Kidney (tissue), 14 donors: ENCODE data around the gene CARS1. TPM values are rescaled to one million over a fixed set of nuclear protein-coding genes. Genes with fewer than 3 reads are reported as not detected.

Experiments
- DNase-seq, 5 donors: peaks; one replicate each; pipeline ENCODE4 v3.0.0-alpha.2; 2013 to 2020
- FAIRE-seq: peaks from 2 replicates; lab custom pipeline; 2012; peaks lifted over from hg19 to GRCh38; lab: Jason Lieb, UNC
- H3K27ac ChIP-seq, 2 donors: one replicate each; pipeline ENCODE4 v1.7.0; 2013; ENCODE audit warnings: low read depth in 2 of 2, low read length in 2 of 2, inconsistent platforms in 1 of 2
- H3K27me3 ChIP-seq: one replicate; pipeline ENCODE4 v1.7.1; 2013; ENCODE audit warnings: low read length, inconsistent platforms; ENCODE audit not compliant: control insufficient read depth, insufficient read depth
- H3K36me3 ChIP-seq, 3 donors: one replicate each; pipeline versions ENCODE4 v1.7.0 to v1.7.1; 2013; ENCODE audit warnings: low read length in 3 of 3, control low read depth in 1 of 3, inconsistent platforms in 1 of 3; ENCODE audit not compliant: insufficient read depth in 3 of 3, control insufficient read depth in 2 of 3
- H3K4me1 ChIP-seq, 3 donors: one replicate each; pipeline versions ENCODE4 v1.7.0 to v1.7.1; 2013; ENCODE audit warnings: low read length in 3 of 3, inconsistent platforms in 1 of 3, low read depth in 1 of 3; ENCODE audit not compliant: control insufficient read depth in 2 of 3, insufficient read depth in 2 of 3
- H3K4me3 ChIP-seq, 3 donors: one replicate each; pipeline versions ENCODE4 v1.7.0 to v1.8.1; 2013; ENCODE audit warnings: low read length in 3 of 3, control low read depth in 1 of 3, inconsistent platforms in 1 of 3
- H3K9ac ChIP-seq, 3 donors: one replicate each; pipeline versions ENCODE4 v1.7.0 to v1.7.1; 2013; ENCODE audit warnings: low read length in 3 of 3, control low read depth in 1 of 3, inconsistent platforms in 1 of 3
- H3K9me3 ChIP-seq, 3 donors: one replicate each; pipeline versions ENCODE4 v1.7.0 to v1.7.1; 2013; ENCODE audit warnings: low read length in 3 of 3, control low read depth in 1 of 3, inconsistent platforms in 1 of 3; ENCODE audit not compliant: control insufficient read depth in 2 of 3, insufficient read depth in 1 of 3
- CTCF ChIP-seq: IDR thresholded peaks from 3 replicates; pipeline ENCODE4 v1.5.1; 2012; ENCODE audit warnings: mild to moderate bottlenecking, moderate library complexity, borderline replicate concordance; ENCODE audit not compliant: insufficient read depth; ENCODE audit errors: extremely low read depth
- intact Hi-C: fragments of 100-400 bp; cut with DNase I; formaldehyde crosslinking; loops from one replicate; pipeline ENCODE4 v1.11.1; 2022
- polyA plus RNA-seq: library from polyadenylated mRNA; stranded (reverse); fragments of 350-450 nt; fragmentation: Illumina TruSeq; extraction: RNeasy Lipid Tissue Mini Kit (QIAGEN cat#74804); gene quantifications from one replicate; pipeline ENCODE4 v1.2.3, GENCODE V29; 2014; ENCODE audit warnings: low read depth, low replicate concordance; ENCODE audit not compliant: insufficient read depth
- total RNA-seq: library from RNA; stranded (reverse); fragmentation: NEBNext Ultra II Directional; extraction: Animal tissue kit (Norgen Biotek cat#: 25700); gene quantifications from one replicate; pipeline ENCODE4 v1.2.1, GENCODE V29; 2021
- donor health status: control.
- donor health status: control.
- donor health status: control.
- donor health status: control.
- donor health status: control.
- donor health status: DM: yes; HTN: yes; CAD: no.
- donor health status: Normal renal cell carcinoma (clear cell type).

CARS1 gene
- total and polyA plus RNA-seq, 2 donors from 2014 or later = 26.5 to 49.5 TPM

DNA sequence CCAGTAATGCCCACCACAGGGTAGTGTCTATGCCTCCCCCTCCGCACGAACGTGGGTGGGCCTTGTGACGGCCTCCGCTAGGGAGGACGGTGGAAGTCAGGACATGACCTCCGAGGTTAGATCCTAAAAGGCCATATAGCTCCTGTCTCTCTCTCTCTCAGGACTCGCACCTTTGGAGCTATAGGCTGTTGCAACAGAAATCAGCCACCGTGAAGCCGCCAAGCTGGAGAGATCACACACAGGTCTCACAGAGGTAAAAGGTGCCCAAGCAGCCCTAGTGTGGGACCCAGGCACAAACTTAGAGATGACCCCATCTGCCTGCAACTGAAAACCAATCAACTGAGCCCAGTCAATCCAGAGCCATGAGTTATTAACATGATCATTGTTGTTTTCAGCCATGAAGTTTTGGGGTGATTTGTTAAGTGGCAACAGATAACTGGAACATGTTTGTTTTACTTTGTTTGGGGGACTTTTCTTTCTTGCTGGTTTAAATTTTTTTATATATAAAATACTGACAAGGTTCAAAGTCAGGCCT, 57.7 kb downstream of the CARS1 start:
- H3K9ac ChIP-seq = no peak overlapping the region
- peaks cover 0 to 27% (median 22%) of the 10 kb centered on the region in 3 donors for H3K4me1 ChIP-seq
- no peak for DNase-seq
- TF ChIP-seq CTCF = no peak
- H3K27me3 ChIP-seq = no peaks in the 10 kb centered on the region
- intact Hi-C loops = no loop called here
- FAIRE-seq = no peak
- H3K9me3 ChIP-seq = no peaks in the 10 kb centered on the region
- peak overlapping the region; percentile 18 to 20 for H3K27ac ChIP-seq
- no peak overlapping the region for H3K4me3 ChIP-seq
- H3K36me3 ChIP-seq = peaks cover 0 to 17% (median 2%) of the 10 kb centered on the region in 3 donors

DNA sequence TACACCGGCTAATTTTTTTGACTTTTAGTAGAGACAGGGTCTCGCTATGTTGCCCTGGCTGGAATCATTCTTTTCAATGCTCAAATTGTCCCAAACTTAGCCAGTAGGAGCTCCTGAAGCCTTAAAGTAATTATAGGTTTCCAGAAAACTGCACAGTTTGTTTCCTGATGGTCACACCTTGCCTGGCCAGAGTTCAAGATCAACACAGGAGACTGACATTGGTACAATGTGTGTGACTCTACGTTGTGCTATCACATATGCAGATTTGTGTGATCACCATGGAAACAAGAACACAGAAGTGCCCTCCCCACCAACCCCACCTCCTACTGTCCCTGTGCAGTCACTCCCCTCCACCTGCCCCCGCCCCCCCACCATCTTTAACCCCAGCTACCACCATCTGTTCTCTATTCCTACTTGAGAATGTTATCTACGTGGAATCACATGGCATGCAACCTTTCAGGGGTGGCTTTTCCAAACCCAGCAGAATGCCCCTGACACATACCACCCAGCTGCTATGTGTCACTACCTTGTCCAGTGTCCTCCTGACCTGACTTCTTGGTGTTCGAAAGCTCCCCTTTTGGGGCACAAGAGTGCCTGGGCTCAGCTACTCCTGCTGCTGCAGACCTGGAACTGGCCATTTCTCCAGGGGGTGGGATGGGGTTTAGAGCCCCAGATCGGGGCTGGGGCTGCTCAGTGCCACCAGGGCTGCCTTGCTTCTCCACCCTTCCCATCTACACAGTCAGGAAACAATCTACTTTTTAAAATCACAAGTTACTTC, 59.0 kb downstream of the CARS1 start:
- H3K9me3 ChIP-seq = no peaks in the 10 kb centered on the region
- H3K36me3 ChIP-seq = peaks cover 0 to 6% (median 0%) of the 10 kb centered on the region in 3 donors
- intact Hi-C loops = no loop called here
- DNase-seq (peak in 1 of 5 donors; percentile 19), FAIRE-seq (no peak)
- no peak overlapping the region for H3K9ac ChIP-seq
- H3K27ac ChIP-seq = no peak overlapping the region
- H3K4me3 ChIP-seq = no peak overlapping the region
- no peaks in the 10 kb centered on the region for H3K27me3 ChIP-seq
- TF ChIP-seq CTCF = no peak
- H3K4me1 ChIP-seq = peaks cover 0 to 27% (median 22%) of the 10 kb centered on the region in 3 donors

DNA sequence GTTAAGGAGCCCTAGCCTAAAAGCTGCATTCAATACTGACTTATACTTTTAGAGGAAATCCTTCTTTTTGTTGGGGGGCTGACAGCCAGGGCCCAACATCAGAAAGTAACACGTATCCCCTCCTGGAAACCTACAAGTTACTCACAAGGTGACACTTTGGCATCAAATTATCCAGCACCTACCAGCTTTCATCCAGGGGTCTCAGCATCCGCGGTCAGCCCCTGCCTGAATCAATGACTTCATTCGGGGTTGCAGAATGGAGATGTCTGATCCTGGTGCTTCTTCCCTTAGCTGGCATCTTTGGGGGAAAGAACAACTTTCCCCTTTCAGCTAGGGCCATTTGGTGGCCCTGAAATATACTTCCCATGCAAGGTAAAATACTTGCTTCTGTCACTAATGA, 59.8 kb downstream of the CARS1 start:
- Histone ChIP-seq H3K4me1 (peaks cover 0 to 29% (median 22%) of the 10 kb centered on the region in 3 donors), H3K27ac (no peak overlapping the region), H3K9ac (no peak overlapping the region), H3K27me3 (no peaks in the 10 kb centered on the region), H3K36me3 (peaks cover 0 to under 1% (median 0%) of the 10 kb centered on the region in 3 donors), H3K4me3 (no peak overlapping the region), H3K9me3 (no peaks in the 10 kb centered on the region)
- intact Hi-C loops = no loop called here
- FAIRE-seq = no peak
- no peak for TF ChIP-seq CTCF
- DNase-seq = no peak
